H1 (cell line): ENCODE data around the gene COX14. TPM values are rescaled to one million over a fixed set of nuclear protein-coding genes. Genes with fewer than 3 reads are reported as not detected.

Source experiments
- CTCF ChIA-PET: fragments of 300-600 bp; sonication (Branson Sonifier 250); formaldehyde crosslinking; loops from one replicate; lab custom pipeline; 2021; ENCODE audit not compliant: partially characterized antibody; lab: Charles Lee
- POLR2A ChIA-PET: fragments of 300-600 bp; sonication (Branson Sonifier 250); formaldehyde crosslinking; loops from one replicate; lab custom pipeline; 2021; ENCODE audit warnings: inconsistent platforms; ENCODE audit not compliant: partially characterized antibody; lab: Charles Lee
- DNase-seq, 2 experiments: peaks; one replicate each; pipeline versions ENCODE4 v3.0.0 to v3.0.0-alpha.2; 2010 to 2022; ENCODE audit warnings: low spot score in 2 of 2, low read depth in 1 of 2, mixed read lengths in 1 of 2
- FAIRE-seq: peaks from 2 replicates; lab custom pipeline; 2011; peaks lifted over from hg19 to GRCh38; lab: Jason Lieb, UNC
- H2AFZ ChIP-seq: 2 replicates; pipeline ENCODE4 v1.8.1; 2012; ENCODE audit warnings: low read length, inconsistent platforms
- H2AK5ac ChIP-seq: 2 replicates; pipeline ENCODE4 v1.6.1; 2013; ENCODE audit warnings: low read depth, low read length
- H2BK120ac ChIP-seq: replicated peaks from 2 replicates; pipeline ENCODE3; 2013; ENCODE audit warnings: low read depth, low read length, inconsistent platforms
- H2BK12ac ChIP-seq: 2 replicates; pipeline ENCODE4 v1.6.1; 2013; ENCODE audit warnings: low read depth, low read length
- H2BK15ac ChIP-seq: 2 replicates; pipeline ENCODE4 v1.6.1; 2013; ENCODE audit warnings: low read length
- H2BK20ac ChIP-seq: 2 replicates; pipeline ENCODE4 v1.6.1; 2013; ENCODE audit warnings: low read length
- H2BK5ac ChIP-seq: 2 replicates; pipeline ENCODE4 v1.6.1; 2013; ENCODE audit warnings: low read depth, low read length
- H3K14ac ChIP-seq: 2 replicates; pipeline ENCODE4 v1.6.1; 2013; ENCODE audit warnings: inconsistent platforms; ENCODE audit not compliant: insufficient read length
- H3K18ac ChIP-seq: 2 replicates; pipeline ENCODE4 v1.6.1; 2013; ENCODE audit warnings: low read length; ENCODE audit errors: extremely low read depth
- H3K23ac ChIP-seq: 2 replicates; pipeline ENCODE4 v1.6.1; 2013; ENCODE audit warnings: inconsistent platforms; ENCODE audit not compliant: insufficient read length
- H3K23me2 ChIP-seq: 2 replicates; pipeline ENCODE4 v1.6.1; 2013; ENCODE audit warnings: low read depth, low read length
- H3K27ac ChIP-seq: 2 replicates; pipeline ENCODE4 v1.6.1; 2011; ENCODE audit warnings: low read depth, low read length, inconsistent platforms
- H3K27me3 ChIP-seq, 4 experiments: replicated peaks in 1 of 4; 1 replicate in 1 of 4; 2 replicates in 3 of 4; pipeline versions ENCODE4 v1.6.1 to v1.8.1; 2011 to 2013; ENCODE audit warnings: low read length in 3 of 4, mild to moderate bottlenecking in 3 of 4, inconsistent platforms in 2 of 4, mixed read lengths in 2 of 4, moderate library complexity in 1 of 4; ENCODE audit not compliant: control insufficient read depth in 3 of 4, insufficient read depth in 3 of 4; ENCODE audit errors: extremely low read depth in 1 of 4
- H3K36me3 ChIP-seq, 4 experiments: 2 replicates each; pipeline versions ENCODE4 v1.6.1 to v1.8.1; 2011 to 2013; ENCODE audit warnings: mild to moderate bottlenecking in 4 of 4, low read length in 3 of 4, moderate library complexity in 2 of 4, control low read depth in 1 of 4, inconsistent platforms in 1 of 4; ENCODE audit not compliant: insufficient read depth in 4 of 4, control insufficient read depth in 2 of 4
- H3K4ac ChIP-seq: replicated peaks from 2 replicates; pipeline ENCODE3; 2013; ENCODE audit warnings: low read length, low read depth, mixed read lengths, inconsistent platforms; ENCODE audit not compliant: insufficient read length
- H3K4me1 ChIP-seq, 4 experiments: replicated peaks in 1 of 4; 1 replicate in 1 of 4; 2 replicates in 3 of 4; pipeline versions ENCODE4 v1.6.1 to v1.8.1; 2011 to 2013; ENCODE audit warnings: low read length in 3 of 4, inconsistent platforms in 2 of 4, mixed read lengths in 1 of 4; ENCODE audit not compliant: insufficient read depth in 4 of 4, control insufficient read depth in 3 of 4
- H3K4me2 ChIP-seq, 2 experiments: 2 replicates each; pipeline versions ENCODE4 v1.6.1 to v1.8.1; 2011 to 2013; ENCODE audit warnings: low read depth in 2 of 2, low read length in 2 of 2, control low read depth in 1 of 2, inconsistent platforms in 1 of 2, mild to moderate bottlenecking in 1 of 2; ENCODE audit not compliant: insufficient read depth in 1 of 2
- H3K4me3 ChIP-seq, 4 experiments: fragments of 200-600, 300-600 bp in 1 of 4; sonication (generic), shearing (Covaris generic), sonication (Bioruptor Twin) in 1 of 4; 2 replicates each; pipeline versions ENCODE4 v1.5.1 to v1.8.1; 2011 to 2016; ENCODE audit warnings: low read length in 4 of 4, low read depth in 3 of 4, control low read depth in 2 of 4, inconsistent platforms in 2 of 4, mild to moderate bottlenecking in 2 of 4, mixed read lengths in 1 of 4, moderate library complexity in 1 of 4; ENCODE audit not compliant: insufficient read depth in 2 of 4; ENCODE audit errors: extremely low read depth in 1 of 4
- H3K56ac ChIP-seq: replicated peaks from 2 replicates; pipeline ENCODE3; 2013; ENCODE audit warnings: low read depth, mild to moderate bottlenecking, mixed read lengths, low read length, inconsistent platforms; ENCODE audit not compliant: insufficient read length
- H3K79me1 ChIP-seq: 2 replicates; pipeline ENCODE4 v1.6.1; 2013; ENCODE audit warnings: low read depth, low read length, control low read depth
- H3K79me2 ChIP-seq, 2 experiments: 2 replicates each; pipeline versions ENCODE4 v1.6.1 to v1.8.1; 2012 to 2013; ENCODE audit warnings: low read length in 2 of 2, mild to moderate bottlenecking in 2 of 2, inconsistent platforms in 1 of 2; ENCODE audit not compliant: insufficient read depth in 2 of 2, control insufficient read depth in 1 of 2
- H3K9ac ChIP-seq, 4 experiments: replicated peaks in 1 of 4; 1 replicate in 1 of 4; 2 replicates in 3 of 4; pipeline versions ENCODE4 v1.6.1 to v1.8.1; 2011 to 2013; ENCODE audit warnings: low read depth in 3 of 4, low read length in 3 of 4, control low read depth in 2 of 4, mild to moderate bottlenecking in 2 of 4, moderate library complexity in 2 of 4, inconsistent platforms in 1 of 4; ENCODE audit errors: extremely low read depth in 1 of 4
- H3K9me3 ChIP-seq, 2 experiments: 2 replicates each; pipeline versions ENCODE4 v1.6.1 to v1.8.1; 2012 to 2013; ENCODE audit warnings: mild to moderate bottlenecking in 2 of 2, moderate library complexity in 2 of 2, control low read depth in 1 of 2, inconsistent platforms in 1 of 2, low read depth in 1 of 2, low read length in 1 of 2, mixed read lengths in 1 of 2; ENCODE audit not compliant: insufficient read depth in 2 of 2
- H4K20me1 ChIP-seq, 2 experiments: replicated peaks in 1 of 2; 2 replicates each; pipeline versions ENCODE3 to v1.8.1; 2011 to 2013; ENCODE audit warnings: inconsistent platforms in 2 of 2, low read length in 2 of 2, mild to moderate bottlenecking in 1 of 2; ENCODE audit not compliant: insufficient read depth in 2 of 2, control insufficient read depth in 1 of 2
- H4K5ac ChIP-seq: 2 replicates; pipeline ENCODE4 v1.6.1; 2013; ENCODE audit warnings: low read length, low read depth, mixed read lengths, inconsistent platforms; ENCODE audit not compliant: insufficient read length
- H4K8ac ChIP-seq: 2 replicates; pipeline ENCODE4 v1.8.0; 2013; ENCODE audit warnings: mild to moderate bottlenecking, moderate library complexity, low read length, inconsistent platforms; ENCODE audit not compliant: insufficient read depth; ENCODE audit errors: extremely low read depth
- H4K91ac ChIP-seq: replicated peaks from 2 replicates; pipeline ENCODE3; 2013; ENCODE audit warnings: low read length, mixed read lengths, inconsistent platforms; ENCODE audit not compliant: insufficient read length
- ATF2 ChIP-seq: IDR thresholded peaks from 2 replicates; pipeline ENCODE4 v1.6.1; 2012; ENCODE audit warnings: low read length, inconsistent platforms
- CBX8 ChIP-seq: fragments of 300-800, 300-1000 bp; sonication (generic); IDR thresholded peaks from 2 replicates; pipeline ENCODE4 v1.7.1; 2016; ENCODE audit warnings: low read depth, low read length, borderline replicate concordance
- EP300 ChIP-seq, 2 experiments: IDR thresholded peaks; 1 replicate in 1 of 2; 2 replicates in 1 of 2; pipeline ENCODE4 v1.6.1; 2011 to 2012; ENCODE audit warnings: low read depth in 2 of 2, low read length in 2 of 2, mild to moderate bottlenecking in 2 of 2, borderline replicate concordance in 1 of 2, inconsistent platforms in 1 of 2, moderate library complexity in 1 of 2
- MAFK ChIP-seq: IDR thresholded peaks from 2 replicates; pipeline ENCODE4 v1.6.1; 2012; ENCODE audit warnings: low read depth, mild to moderate bottlenecking, improper control_type of control experiment, low read length
- RBBP5 ChIP-seq: IDR thresholded peaks from 2 replicates; pipeline ENCODE4 v1.7.1; 2012; ENCODE audit warnings: low read depth, mild to moderate bottlenecking, inconsistent platforms, low read length, moderate library complexity, borderline replicate concordance
- RXRA ChIP-seq: IDR thresholded peaks from 2 replicates; pipeline ENCODE4 v1.6.1; 2011; ENCODE audit warnings: low read depth, mild to moderate bottlenecking, low read length, moderate library complexity; ENCODE audit not compliant: insufficient read depth
- SIX5 ChIP-seq: IDR thresholded peaks from 2 replicates; pipeline ENCODE4 v1.6.1; 2011; ENCODE audit warnings: mild to moderate bottlenecking, low read depth, low read length
- SP1 ChIP-seq: IDR thresholded peaks from 2 replicates; pipeline ENCODE4 v1.6.1; 2011; ENCODE audit warnings: low read depth, low read length
- SRF ChIP-seq: IDR thresholded peaks from 2 replicates; pipeline ENCODE4 v1.6.1; 2011; ENCODE audit warnings: mild to moderate bottlenecking, low read depth, low read length, moderate library complexity
- WGBS, 2 experiments: shearing (Covaris generic) in 1 of 2; methylation state at CpG; one replicate each; pipeline versions ENCODE4 v1.1.6 to v1.1.7; 2013 to 2015; ENCODE audit warnings: low lambda C conversion rate in 2 of 2, mixed read lengths in 2 of 2, inconsistent platforms in 1 of 2, low coverage in 1 of 2, missing lambda C conversion rate in 1 of 2; ENCODE audit not compliant: insufficient replicate concordance in 2 of 2, insufficient coverage in 1 of 2, insufficient read length in 1 of 2; ENCODE audit errors: extremely low coverage in 1 of 2, missing lambda C conversion rate in 1 of 2; 5-methylcytosine and 5-hydroxymethylcytosine counted together
- polyA plus RNA-seq, 7 experiments: library from polyadenylated mRNA; depleted of rRNA in 3 of 7; stranded (reverse) in 5 of 7; unstranded in 2 of 7; fragments of >200 nt in 5 of 7; fragments of 200-250 nt in 2 of 7; gene quantifications; 1 replicate in 5 of 7; 2 replicates in 1 of 7; 4 replicates in 1 of 7; pipeline versions ENCODE4 v1.2.1 to v1.2.3, GENCODE V29; 2011 to 2013; ENCODE audit warnings: missing spikeins in 2 of 7, mixed read lengths in 2 of 7
- total RNA-seq: library from RNA; stranded (reverse); fragmentation: NEBNext Ultra II Directional; extraction: Animal tissue kit (Norgen Biotek cat#: 25700); gene quantifications from 2 replicates; pipeline ENCODE4 v1.2.1, GENCODE V29; 2021

The COX14 gene
- total and polyA plus RNA-seq, 2 of the 8 experiments (the other 6 are each of a cell fraction or from before 2014, with no cell fraction given), result 40.1 to 102 TPM

- WGBS, 2 experiments, result 89% methylated on average over 8 of the region's 8 CpGs; no CpG with 5 or more reads in 1 of the 2 experiments
Observed at GRCh38 chr12:50142993-50143392, 31.0 kb downstream of the COX14 start.

More at GRCh38 chr12:50142993-50143392, 31.0 kb downstream of the COX14 start:
- POLR2A ChIA-PET, result interaction anchor here (0.9 to 1.5 kb wide), 5 partner anchors 8 to 46 kb away, joined by 3 to 5 read pairs (median 4); partner anchors contain the start of gene CERS5
- no peak overlapping the region for H2BK5ac ChIP-seq
- CTCF ChIA-PET, result interaction anchor here (1.6 kb wide), 1 partner anchor 10 kb away, joined by 7 read pairs; no protein-coding TSS in a partner anchor
- no peak overlapping the region for H2BK15ac ChIP-seq
- H2BK20ac ChIP-seq, result no peak overlapping the region
- H3K4me2 ChIP-seq, result no peak overlapping the region
- TF ChIP-seq RBBP5 (no peak), RXRA (no peak), MAFK (no peak), CBX8 (no peak), SP1 (no peak), EP300 (IDR thresholded peaks at IDR 0.05; ENCODE audit: borderline replicate concordance in 1 of 2, low read depth in 2 of 2, low read length in 2 of 2) (no peak), SIX5 (no peak), ATF2 (no peak), SRF (no peak)
- H4K5ac ChIP-seq, result no peak overlapping the region
- FAIRE-seq, result no peak
- H3K4me1 ChIP-seq, result no peaks in the 10 kb centered on the region
- no peak overlapping the region for H2AK5ac ChIP-seq
- H3K23me2 ChIP-seq, result no peaks in the 10 kb centered on the region
- peaks cover 0 to 2% of the 10 kb centered on the region in 2 experiments for H4K20me1 ChIP-seq
- no peak overlapping the region for H3K18ac ChIP-seq
- H3K36me3 ChIP-seq, result peaks cover 6 to 32% (median 10%) of the 10 kb centered on the region in 4 experiments; a peak in 7 of 8 replicates
- peaks cover 0 to 9% of the 10 kb centered on the region in 2 experiments; a peak in 1 of 4 replicates for H3K79me2 ChIP-seq
- no peak overlapping the region for H3K9ac ChIP-seq
- H4K91ac ChIP-seq, result no peak overlapping the region
- H3K14ac ChIP-seq, result no peak overlapping the region
- H3K4me3 ChIP-seq, result no peak overlapping the region
- no peak overlapping the region for H2BK120ac ChIP-seq
- no peak overlapping the region for H3K27ac ChIP-seq
- H3K56ac ChIP-seq, result no peak overlapping the region
- no peaks in the 10 kb centered on the region for H3K9me3 ChIP-seq
- H3K79me1 ChIP-seq, result no peaks in the 10 kb centered on the region; the same call in 1 of the 2 replicates
- no peak overlapping the region for H2AFZ ChIP-seq
- H3K23ac ChIP-seq, result no peak overlapping the region
- no peak overlapping the region for H4K8ac ChIP-seq
- no peak overlapping the region for H2BK12ac ChIP-seq
- no peaks in the 10 kb centered on the region for H3K27me3 ChIP-seq
- DNase-seq, result no peak
- no peak overlapping the region for H3K4ac ChIP-seq
